Smooth muscle cell (in vitro differentiated cells): ENCODE data around the gene NPTX2. TPM values are rescaled to one million over a fixed set of nuclear protein-coding genes. Genes with fewer than 3 reads are reported as not detected.

Experiments
- DNase-seq: peaks from one replicate; lab custom pipeline; 2025; ENCODE audit not compliant: unreplicated experiment; lab: John Stamatoyannopoulos, UW
- H2AFZ ChIP-seq: fragments of 200-600 bp; sonication (generic); 2 replicates; pipeline ENCODE4 v1.6.0; 2016; ENCODE audit warnings: antibody characterized with exemption, low read depth, mild to moderate bottlenecking
- H3F3A ChIP-seq: fragments of 200-600 bp; sonication (generic); 2 replicates; pipeline ENCODE4 v1.6.0; 2017; ENCODE audit warnings: antibody characterized with exemption, low read depth
- H3K27ac ChIP-seq: fragments of 200-600 bp; sonication (generic); 2 replicates; pipeline ENCODE4 v1.5.1; 2016; ENCODE audit warnings: low read depth, mild to moderate bottlenecking
- H3K27me3 ChIP-seq: fragments of 200-600 bp; sonication (generic); 2 replicates; pipeline ENCODE4 v1.6.1; 2016; ENCODE audit warnings: low read depth, mild to moderate bottlenecking
- H3K36me3 ChIP-seq: fragments of 200-600 bp; sonication (generic); 2 replicates; pipeline ENCODE4 v1.5.1; 2016; ENCODE audit warnings: low read depth
- H3K4me1 ChIP-seq: fragments of 200-600 bp; sonication (generic); 2 replicates; pipeline ENCODE4 v1.5.1; 2016; ENCODE audit warnings: low read depth
- H3K4me2 ChIP-seq: fragments of 200-600 bp; sonication (generic); 2 replicates; pipeline ENCODE4 v1.6.0; 2016; ENCODE audit warnings: mild to moderate bottlenecking
- H3K4me3 ChIP-seq: fragments of 200-600 bp; sonication (generic); 2 replicates; pipeline ENCODE4 v1.5.1; 2016; ENCODE audit warnings: mild to moderate bottlenecking
- H3K79me2 ChIP-seq: fragments of 200-600 bp; sonication (generic); 2 replicates; pipeline ENCODE4 v1.6.0; 2016; ENCODE audit warnings: low read depth, mild to moderate bottlenecking
- H3K9ac ChIP-seq: fragments of 200-600 bp; sonication (generic); 2 replicates; pipeline ENCODE4 v1.6.0; 2016; ENCODE audit warnings: low read depth
- H3K9me3 ChIP-seq: fragments of 200-600 bp; sonication (generic); replicated peaks from 2 replicates; pipeline ENCODE4 v1.5.1; 2016; ENCODE audit warnings: low read depth
- H4K20me1 ChIP-seq: fragments of 200-600 bp; sonication (generic); 2 replicates; pipeline ENCODE4 v1.6.0; 2016; ENCODE audit warnings: low read depth
- WGBS: methylation state at CpG from one replicate; pipeline ENCODE4 v1.1.7; 2016; ENCODE audit warnings: low lambda C conversion rate; 5-methylcytosine and 5-hydroxymethylcytosine counted together
- polyA plus RNA-seq: library from polyadenylated mRNA; unstranded; fragments of >200 nt; fragmentation: Nextera tagmentation; extraction: Ambion mirVana; gene quantifications from 2 replicates; pipeline ENCODE4 v1.2.1, GENCODE V29; 2016
- total RNA-seq: library from RNA; depleted of rRNA; stranded (reverse); fragments of >200 nt; gene quantifications from 2 replicates; pipeline ENCODE4 v1.2.3, GENCODE V29; 2014
- TF ChIP-seq, protein P1 (sequence below): fragments of 200-600 bp; sonication (generic); IDR thresholded peaks from 2 replicates; pipeline ENCODE4 v1.5.1; 2017; ENCODE audit warnings: borderline replicate concordance, mild to moderate bottlenecking, antibody characterized with exemption; ENCODE audit not compliant: insufficient read depth, poor library complexity, severe bottlenecking

Gene NPTX2
- total and polyA plus RNA-seq, 2 experiments from 2014 or later: 13.8 to 28.6 TPM

DNA sequence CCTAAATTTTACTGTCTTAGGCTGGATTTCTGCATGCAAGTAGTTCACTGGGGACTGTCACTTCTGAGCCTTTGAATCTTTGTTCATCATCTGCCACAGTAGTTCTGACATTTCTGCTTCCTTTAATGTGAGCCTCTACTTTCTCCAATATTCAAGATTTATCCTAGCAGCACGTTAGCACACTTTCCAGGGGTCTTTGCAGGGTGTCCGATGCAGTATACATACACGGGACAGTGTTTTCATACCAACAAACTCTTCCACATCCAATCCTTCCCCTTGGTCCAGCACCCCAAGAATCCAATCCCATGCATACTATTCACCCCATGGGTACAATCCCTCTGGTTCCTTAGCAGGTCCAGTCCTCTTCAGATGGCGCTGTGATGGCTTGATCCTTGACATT, 22.7 kb upstream of the NPTX2 start:
- H3K36me3 ChIP-seq: no peaks in the 10 kb centered on the region
- H3K27ac ChIP-seq: no peak overlapping the region
- H4K20me1 ChIP-seq: no peaks in the 10 kb centered on the region
- TF ChIP-seq, protein P1, sequence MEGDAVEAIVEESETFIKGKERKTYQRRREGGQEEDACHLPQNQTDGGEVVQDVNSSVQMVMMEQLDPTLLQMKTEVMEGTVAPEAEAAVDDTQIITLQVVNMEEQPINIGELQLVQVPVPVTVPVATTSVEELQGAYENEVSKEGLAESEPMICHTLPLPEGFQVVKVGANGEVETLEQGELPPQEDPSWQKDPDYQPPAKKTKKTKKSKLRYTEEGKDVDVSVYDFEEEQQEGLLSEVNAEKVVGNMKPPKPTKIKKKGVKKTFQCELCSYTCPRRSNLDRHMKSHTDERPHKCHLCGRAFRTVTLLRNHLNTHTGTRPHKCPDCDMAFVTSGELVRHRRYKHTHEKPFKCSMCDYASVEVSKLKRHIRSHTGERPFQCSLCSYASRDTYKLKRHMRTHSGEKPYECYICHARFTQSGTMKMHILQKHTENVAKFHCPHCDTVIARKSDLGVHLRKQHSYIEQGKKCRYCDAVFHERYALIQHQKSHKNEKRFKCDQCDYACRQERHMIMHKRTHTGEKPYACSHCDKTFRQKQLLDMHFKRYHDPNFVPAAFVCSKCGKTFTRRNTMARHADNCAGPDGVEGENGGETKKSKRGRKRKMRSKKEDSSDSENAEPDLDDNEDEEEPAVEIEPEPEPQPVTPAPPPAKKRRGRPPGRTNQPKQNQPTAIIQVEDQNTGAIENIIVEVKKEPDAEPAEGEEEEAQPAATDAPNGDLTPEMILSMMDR: no peak
- H3K79me2 ChIP-seq: no peaks in the 10 kb centered on the region
- no peaks in the 10 kb centered on the region for H3K9me3 ChIP-seq
- no peak for DNase-seq
- H3K4me1 ChIP-seq: peaks cover 12% of the 10 kb centered on the region
- WGBS: 79% methylated on average over 4 of the region's 4 CpGs
- H3K27me3 ChIP-seq: peaks cover 12% of the 10 kb centered on the region
- no peak overlapping the region for H3K4me3 ChIP-seq
- H3K4me2 ChIP-seq: no peak overlapping the region
- no peak overlapping the region for H3K9ac ChIP-seq
- H3F3A ChIP-seq: no peaks in the 10 kb centered on the region
- H2AFZ ChIP-seq: no peak overlapping the region

GRCh38 chr7:98594787-98595186, 22.3 kb upstream of the NPTX2 start:
- H3F3A ChIP-seq: no peaks in the 10 kb centered on the region
- peaks cover 12% of the 10 kb centered on the region for H3K27me3 ChIP-seq
- no peaks in the 10 kb centered on the region for H3K79me2 ChIP-seq
- H3K27ac ChIP-seq: no peak overlapping the region
- H3K4me1 ChIP-seq: peaks cover 12% of the 10 kb centered on the region
- no peak overlapping the region for H3K4me3 ChIP-seq
- DNase-seq: no peak
- H3K9me3 ChIP-seq: no peaks in the 10 kb centered on the region
- 82% methylated on average over 5 of the region's 5 CpGs for WGBS
- H3K9ac ChIP-seq: no peak overlapping the region
- no peaks in the 10 kb centered on the region for H3K36me3 ChIP-seq
- no peak overlapping the region for H2AFZ ChIP-seq
- TF ChIP-seq, protein P1: no peak
- H3K4me2 ChIP-seq: no peak overlapping the region
- no peaks in the 10 kb centered on the region for H4K20me1 ChIP-seq

DNA sequence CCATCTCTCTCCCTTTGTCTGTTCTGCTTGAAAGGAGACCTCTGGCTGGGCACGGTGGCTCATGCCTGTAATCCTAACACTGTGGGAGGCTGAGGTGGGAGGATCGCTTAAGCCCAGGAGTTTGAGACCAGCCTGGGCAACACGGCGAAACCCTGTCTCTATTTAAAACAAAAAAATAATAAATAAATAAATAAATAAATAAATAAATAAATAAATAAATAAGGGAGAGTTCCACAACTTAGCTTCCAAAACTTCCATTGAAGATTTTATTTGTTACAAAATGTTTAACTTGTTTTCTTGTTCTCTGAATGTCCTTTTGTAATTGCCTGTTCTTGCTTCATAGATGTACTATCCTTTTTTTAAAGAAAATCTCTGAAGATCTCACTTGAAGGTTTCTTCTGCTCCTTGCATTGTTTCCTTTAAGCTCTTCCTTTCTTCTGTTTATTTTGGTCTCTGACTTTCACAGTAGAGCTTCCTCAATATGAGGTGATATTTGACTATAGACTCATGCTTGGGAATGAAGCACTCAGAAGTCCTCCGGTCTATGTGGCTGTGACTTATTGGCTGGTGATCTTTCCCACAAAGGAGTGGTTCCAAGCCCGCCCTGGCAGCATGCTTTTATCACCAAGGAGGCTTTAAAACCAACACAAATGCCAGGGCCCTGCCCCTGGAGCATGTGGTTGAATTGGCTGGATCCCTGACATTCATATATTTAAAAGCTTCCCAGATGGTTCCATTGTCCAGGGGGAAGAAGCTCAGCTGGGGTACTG, 18.1 kb upstream of the NPTX2 start:
- Histone ChIP-seq H3K4me1 (no peaks in the 10 kb centered on the region), H3K27ac (no peak overlapping the region), H3K9me3 (no peaks in the 10 kb centered on the region), H3K4me3 (no peak overlapping the region), H3K27me3 (peaks cover 18% of the 10 kb centered on the region), H3K36me3 (no peaks in the 10 kb centered on the region), H4K20me1 (no peaks in the 10 kb centered on the region), H3K4me2 (no peak overlapping the region), H3K79me2 (no peaks in the 10 kb centered on the region), H2AFZ (no peak overlapping the region), H3F3A (no peaks in the 10 kb centered on the region), H3K9ac (no peak overlapping the region)
- TF ChIP-seq, protein P1: no peak
- DNase-seq: no peak
- 81% methylated on average over 6 of the region's 6 CpGs for WGBS

DNA sequence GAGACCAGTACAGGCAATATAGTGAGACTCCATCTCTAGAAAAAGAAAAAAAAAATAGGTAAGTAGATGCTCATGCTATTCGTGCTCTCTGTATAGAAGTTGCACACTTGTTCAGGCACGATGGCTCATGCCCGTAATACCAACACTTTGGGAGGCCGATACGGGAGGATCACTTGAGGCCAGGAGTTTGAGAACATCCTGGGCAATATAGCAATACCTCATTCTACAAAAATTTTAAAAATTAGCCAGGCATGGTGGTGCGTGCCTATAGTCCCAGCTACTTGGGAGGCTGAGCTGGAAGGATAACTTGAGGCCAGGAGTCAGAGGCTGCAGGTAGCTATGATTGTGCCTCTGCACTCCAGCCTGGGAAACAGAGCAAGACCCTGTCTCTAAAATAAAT, 17.2 kb upstream of the NPTX2 start:
- 90% methylated on average over 6 of the region's 6 CpGs for WGBS
- TF ChIP-seq, protein P1: no peak
- Histone ChIP-seq H3K9me3 (no peaks in the 10 kb centered on the region), H2AFZ (no peak overlapping the region), H3K4me2 (no peak overlapping the region), H3K9ac (no peak overlapping the region), H3K4me3 (no peak overlapping the region), H4K20me1 (no peaks in the 10 kb centered on the region), H3K36me3 (no peaks in the 10 kb centered on the region), H3K79me2 (no peaks in the 10 kb centered on the region), H3K27ac (no peak overlapping the region), H3K27me3 (peaks cover 18% of the 10 kb centered on the region), H3F3A (no peaks in the 10 kb centered on the region), H3K4me1 (no peaks in the 10 kb centered on the region)
- no peak for DNase-seq
